Trophoblast cell (in vitro differentiated cells and primary cell): ENCODE data around the gene HSF4.

Experiments
- DNase-seq, 2 donors: peaks; one replicate each; pipeline ENCODE4 v3.0.0-alpha.2; 2016
- H2AFZ ChIP-seq: 2 replicates; pipeline ENCODE4 v1.6.1; 2013; ENCODE audit warnings: low read length, moderate library complexity, mild to moderate bottlenecking; ENCODE audit not compliant: insufficient read depth, poor library complexity
- H2AK5ac ChIP-seq: 2 replicates; pipeline ENCODE4 v1.6.1; 2013; ENCODE audit warnings: mild to moderate bottlenecking, low read length
- H2BK120ac ChIP-seq: 2 replicates; pipeline ENCODE4 v1.6.1; 2013; ENCODE audit warnings: low read length, mild to moderate bottlenecking, moderate library complexity; ENCODE audit not compliant: insufficient read depth, poor library complexity
- H2BK12ac ChIP-seq: 2 replicates; pipeline ENCODE4 v1.6.1; 2013; ENCODE audit warnings: mild to moderate bottlenecking, low read length, moderate library complexity
- H2BK5ac ChIP-seq: 2 replicates; pipeline ENCODE4 v1.6.1; 2013; ENCODE audit warnings: low read length, low read depth, moderate library complexity, mild to moderate bottlenecking; ENCODE audit not compliant: poor library complexity
- H3K14ac ChIP-seq: 2 replicates; pipeline ENCODE4 v1.6.1; 2013; ENCODE audit warnings: mild to moderate bottlenecking, low read length
- H3K18ac ChIP-seq: 2 replicates; pipeline ENCODE4 v1.6.1; 2013; ENCODE audit warnings: mild to moderate bottlenecking, low read length
- H3K23ac ChIP-seq: 2 replicates; pipeline ENCODE4 v1.6.1; 2013; ENCODE audit warnings: low read length
- H3K27ac ChIP-seq: 2 replicates; pipeline ENCODE4 v1.5.1; 2013; ENCODE audit warnings: low read depth, mild to moderate bottlenecking, inconsistent platforms, low read length, moderate library complexity
- H3K27me3 ChIP-seq: 2 replicates; pipeline ENCODE4 v1.6.1; 2013; ENCODE audit warnings: inconsistent platforms, mild to moderate bottlenecking, low read length, moderate library complexity; ENCODE audit not compliant: insufficient read depth
- H3K36me3 ChIP-seq, 2 experiments: 1 replicate in 1 of 2; 2 replicates in 1 of 2; pipeline ENCODE4 v1.6.1; 2013; ENCODE audit warnings: low read length in 2 of 2, mild to moderate bottlenecking in 2 of 2, moderate library complexity in 1 of 2; ENCODE audit not compliant: insufficient read depth in 2 of 2, control insufficient read depth in 1 of 2
- H3K4ac ChIP-seq: 2 replicates; pipeline ENCODE4 v1.6.1; 2013; ENCODE audit warnings: low read depth, mild to moderate bottlenecking, low read length, moderate library complexity
- H3K4me1 ChIP-seq, 2 experiments: 1 replicate in 1 of 2; 2 replicates in 1 of 2; pipeline ENCODE4 v1.6.1; 2013; ENCODE audit warnings: low read length in 2 of 2, mild to moderate bottlenecking in 2 of 2, moderate library complexity in 1 of 2; ENCODE audit not compliant: insufficient read depth in 2 of 2, control insufficient read depth in 1 of 2
- H3K4me2 ChIP-seq: 2 replicates; pipeline ENCODE4 v1.6.1; 2013; ENCODE audit warnings: inconsistent platforms, mild to moderate bottlenecking, low read length, moderate library complexity
- H3K4me3 ChIP-seq: 2 replicates; pipeline ENCODE4 v1.5.1; 2013; ENCODE audit warnings: mild to moderate bottlenecking, low read depth, low read length, inconsistent platforms
- H3K79me1 ChIP-seq: one replicate; pipeline ENCODE4 v1.6.1; 2013; ENCODE audit warnings: low read length
- H3K79me2 ChIP-seq: 2 replicates; pipeline ENCODE4 v1.6.1; 2013; ENCODE audit warnings: low read length, mild to moderate bottlenecking; ENCODE audit not compliant: control insufficient read depth, insufficient read depth, poor library complexity
- H3K9ac ChIP-seq: 2 replicates; pipeline ENCODE4 v1.6.1; 2013; ENCODE audit warnings: mild to moderate bottlenecking, low read length
- H3K9me3 ChIP-seq: 2 replicates; pipeline ENCODE4 v1.6.1; 2013; ENCODE audit warnings: low read depth, mild to moderate bottlenecking, control low read depth, inconsistent platforms, low read length; ENCODE audit not compliant: insufficient read depth
- H4K12ac ChIP-seq: 2 replicates; pipeline ENCODE4 v1.6.1; 2013; ENCODE audit warnings: low read depth, mild to moderate bottlenecking, low read length, moderate library complexity
- H4K8ac ChIP-seq: 2 replicates; pipeline ENCODE4 v1.6.1; 2013; ENCODE audit warnings: low read depth, mild to moderate bottlenecking, low read length, moderate library complexity
- H4K91ac ChIP-seq: one replicate; pipeline ENCODE4 v1.6.1; 2013; ENCODE audit warnings: low read depth, mild to moderate bottlenecking, low read length, moderate library complexity
- WGBS: extraction: QIAGEN DNeasy Blood & Tissue Kit; methylation state at CpG from one replicate; pipeline ENCODE4 v1.1.7; 2013; ENCODE audit warnings: missing lambda C conversion rate; ENCODE audit not compliant: insufficient read length, insufficient coverage; ENCODE audit errors: extremely low coverage; 5-methylcytosine and 5-hydroxymethylcytosine counted together

The HSF4 gene

GRCh38 chr16:67155295-67156142 is 9.0 kb upstream of the HSF4 start:
- no peak overlapping the region for H3K27ac ChIP-seq
- DNase-seq, result peak; percentile 90 to 96
- no peak overlapping the region for H3K23ac ChIP-seq
- peaks cover 9% of the 10 kb centered on the region for H3K9me3 ChIP-seq
- H3K4ac ChIP-seq, result no peak overlapping the region
- H4K12ac ChIP-seq, result no peak overlapping the region
- no CpG with 5 or more reads among the region's 74 CpGs for WGBS
- H3K36me3 ChIP-seq, result no peaks in the 10 kb centered on the region
- no peak overlapping the region for H2BK12ac ChIP-seq
- no peak overlapping the region for H2BK5ac ChIP-seq
- no peak overlapping the region for H2AK5ac ChIP-seq
- peaks cover 6% of the 10 kb centered on the region for H3K79me2 ChIP-seq
- H3K4me1 ChIP-seq, result peaks cover 0 to 10% of the 10 kb centered on the region in 2 experiments
- no peak overlapping the region for H3K14ac ChIP-seq
- H3K4me3 ChIP-seq, result no peak overlapping the region
- H3K9ac ChIP-seq, result no peak overlapping the region
- no peak overlapping the region for H3K18ac ChIP-seq
- H4K8ac ChIP-seq, result no peak overlapping the region
- peaks cover 14% of the 10 kb centered on the region for H3K79me1 ChIP-seq
- peaks cover 52% of the 10 kb centered on the region for H3K27me3 ChIP-seq
- no peak overlapping the region for H2AFZ ChIP-seq
- H2BK120ac ChIP-seq, result no peak overlapping the region
- no peak overlapping the region for H4K91ac ChIP-seq
- H3K4me2 ChIP-seq, result peak overlapping the region; percentile 51

- Histone ChIP-seq H2BK120ac (no peak overlapping the region), H3K79me2 (peaks cover 6% of the 10 kb centered on the region), H2AK5ac (no peak overlapping the region), H3K27ac (no peak overlapping the region), H4K8ac (no peak overlapping the region), H3K9me3 (peaks cover 9% of the 10 kb centered on the region), H4K12ac (no peak overlapping the region), H2AFZ (no peak overlapping the region), H3K9ac (no peak overlapping the region), H3K27me3 (peaks cover 51% of the 10 kb centered on the region), H3K23ac (no peak overlapping the region), H3K36me3 (no peaks in the 10 kb centered on the region), H3K18ac (no peak overlapping the region), H3K4me1 (peaks cover 2 to 10% of the 10 kb centered on the region in 2 experiments), H3K4me2 (no peak overlapping the region), H3K79me1 (peaks cover 9% of the 10 kb centered on the region), H4K91ac (no peak overlapping the region), H3K14ac (no peak overlapping the region), H3K4ac (no peak overlapping the region), H3K4me3 (no peak overlapping the region), H2BK12ac (no peak overlapping the region), H2BK5ac (no peak overlapping the region)
- no peak for DNase-seq
- no CpG with 5 or more reads among the region's 15 CpGs for WGBS
Measured at GRCh38 chr16:67156143-67156844, 8.3 kb upstream of the HSF4 start.

GRCh38 chr16:67157106-67157748 is 7.3 kb upstream of the HSF4 start:
- H3K27me3 ChIP-seq, result peaks cover 60% of the 10 kb centered on the region
- H2BK120ac ChIP-seq, result no peak overlapping the region
- no peak overlapping the region for H3K4me3 ChIP-seq
- no peak for DNase-seq
- no peak overlapping the region for H3K4me2 ChIP-seq
- no peak overlapping the region for H2AK5ac ChIP-seq
- H4K91ac ChIP-seq, result no peak overlapping the region
- no peak overlapping the region for H3K14ac ChIP-seq
- peaks cover 2 to 12% of the 10 kb centered on the region in 2 experiments for H3K4me1 ChIP-seq
- no peak overlapping the region for H2BK12ac ChIP-seq
- no peak overlapping the region for H3K18ac ChIP-seq
- no peak overlapping the region for H3K4ac ChIP-seq
- no CpG with 5 or more reads among the region's 7 CpGs for WGBS
- peaks cover 6% of the 10 kb centered on the region for H3K79me2 ChIP-seq
- H3K9ac ChIP-seq, result no peak overlapping the region
- H3K79me1 ChIP-seq, result peaks cover 9% of the 10 kb centered on the region
- H3K23ac ChIP-seq, result no peak overlapping the region
- H4K12ac ChIP-seq, result no peak overlapping the region
- H4K8ac ChIP-seq, result no peak overlapping the region
- peaks cover 9% of the 10 kb centered on the region for H3K9me3 ChIP-seq
- H3K36me3 ChIP-seq, result no peaks in the 10 kb centered on the region
- no peak overlapping the region for H2BK5ac ChIP-seq
- no peak overlapping the region for H2AFZ ChIP-seq
- no peak overlapping the region for H3K27ac ChIP-seq

- Histone ChIP-seq H4K12ac (no peak overlapping the region), H3K36me3 (no peaks in the 10 kb centered on the region), H3K18ac (no peak overlapping the region), H3K27me3 (peaks cover 68% of the 10 kb centered on the region), H3K14ac (no peak overlapping the region), H2BK12ac (no peak overlapping the region), H3K9ac (no peak overlapping the region), H3K79me1 (peaks cover 9% of the 10 kb centered on the region), H3K23ac (no peak overlapping the region), H3K9me3 (peaks cover 10% of the 10 kb centered on the region), H4K91ac (no peak overlapping the region), H2AFZ (no peak overlapping the region), H2BK120ac (no peak overlapping the region), H3K4me3 (no peak overlapping the region), H3K27ac (no peak overlapping the region), H2BK5ac (no peak overlapping the region), H3K4me1 (peaks cover 6 to 18% of the 10 kb centered on the region in 2 experiments), H2AK5ac (no peak overlapping the region), H4K8ac (no peak overlapping the region), H3K79me2 (peaks cover 6% of the 10 kb centered on the region), H3K4ac (no peak overlapping the region), H3K4me2 (no peak overlapping the region)
- DNase-seq, result no peak
- WGBS, result no CpG with 5 or more reads among the region's 7 CpGs
Measured at GRCh38 chr16:67157892-67158635, 6.5 kb upstream of the HSF4 start.
